GM18520 (cell line): ENCODE measurements around the gene SEMG2.

ENCODE experiments used
- ATAC-seq: cut with Tn5 transposase; IDR thresholded peaks from one replicate; pipeline ENCODE4 v1.9.1; 2021; ENCODE audit not compliant: unreplicated experiment

Gene SEMG2

GRCh38 chr20:45229264-45230056, 8.3 kb downstream of the SEMG2 start:
- no peak for ATAC-seq

DNA sequence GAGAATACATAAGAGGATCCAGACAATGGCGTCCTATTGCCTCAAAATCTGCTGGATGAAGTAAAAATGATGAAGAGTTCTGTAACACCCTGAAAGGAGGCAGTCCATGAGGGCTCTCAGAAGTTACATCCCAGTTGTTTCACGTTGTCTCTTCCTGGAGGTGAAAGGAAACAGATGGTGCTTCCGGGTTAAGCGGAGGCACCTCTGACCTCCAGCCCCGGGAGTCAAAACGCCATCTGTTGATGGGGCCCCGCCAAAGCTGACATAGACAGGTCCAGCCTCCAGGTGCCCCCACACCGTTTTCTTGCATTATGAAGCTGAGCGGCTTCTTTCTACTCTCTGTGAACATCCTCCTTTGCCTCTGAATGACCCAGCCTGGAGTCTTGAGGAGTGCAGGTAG, 9.5 kb downstream of the SEMG2 start:
- ATAC-seq: no peak

DNA sequence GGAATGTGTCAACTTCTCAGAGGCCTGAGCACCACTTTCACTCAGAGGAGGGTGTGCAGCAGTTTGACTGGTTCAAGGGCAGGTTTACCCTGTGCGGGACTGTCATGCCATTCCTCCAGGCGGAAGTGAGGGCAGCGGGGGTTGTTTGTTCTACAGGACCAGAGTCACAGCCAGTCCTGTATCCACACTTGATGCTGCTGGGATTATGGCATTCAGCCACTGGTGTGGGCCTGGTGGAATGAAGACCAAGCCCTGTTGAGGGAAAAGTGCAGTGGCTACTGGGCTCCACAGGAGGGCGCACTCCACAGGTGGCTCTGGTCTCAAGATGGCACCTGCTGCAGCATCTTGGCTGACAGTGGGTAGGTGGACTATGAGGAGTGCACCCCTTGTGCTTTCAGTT, 14.8 kb downstream of the SEMG2 start:
- no peak for ATAC-seq

GRCh38 chr20:45238139-45238538, 17.0 kb downstream of the SEMG2 start:
- no peak for ATAC-seq

- no peak for ATAC-seq
These were observed 24.9 kb downstream of the SEMG2 start for GRCh38 chr20:45246109-45246508.

- no peak for ATAC-seq
These were observed 26.7 kb downstream of the SEMG2 start for GRCh38 chr20:45247865-45248264.

DNA sequence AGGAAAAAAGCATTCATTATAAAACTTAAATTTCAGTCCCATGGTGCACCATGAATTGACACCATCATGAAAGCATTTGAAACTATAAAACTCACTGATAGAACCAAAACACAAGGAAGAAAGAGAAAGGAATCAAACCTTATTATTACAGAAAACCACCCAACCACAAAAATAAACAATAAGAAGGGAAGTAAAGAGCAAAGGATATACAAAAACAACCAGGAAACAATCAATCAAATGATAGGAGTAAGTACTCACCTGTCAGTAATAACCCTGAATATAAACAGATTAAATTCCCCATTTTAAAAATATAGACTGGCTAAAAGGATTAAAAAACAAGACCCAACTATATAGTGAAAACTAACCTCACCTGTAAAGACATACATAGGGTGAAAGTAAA, 27.4 kb downstream of the SEMG2 start:
- ATAC-seq: no peak

DNA sequence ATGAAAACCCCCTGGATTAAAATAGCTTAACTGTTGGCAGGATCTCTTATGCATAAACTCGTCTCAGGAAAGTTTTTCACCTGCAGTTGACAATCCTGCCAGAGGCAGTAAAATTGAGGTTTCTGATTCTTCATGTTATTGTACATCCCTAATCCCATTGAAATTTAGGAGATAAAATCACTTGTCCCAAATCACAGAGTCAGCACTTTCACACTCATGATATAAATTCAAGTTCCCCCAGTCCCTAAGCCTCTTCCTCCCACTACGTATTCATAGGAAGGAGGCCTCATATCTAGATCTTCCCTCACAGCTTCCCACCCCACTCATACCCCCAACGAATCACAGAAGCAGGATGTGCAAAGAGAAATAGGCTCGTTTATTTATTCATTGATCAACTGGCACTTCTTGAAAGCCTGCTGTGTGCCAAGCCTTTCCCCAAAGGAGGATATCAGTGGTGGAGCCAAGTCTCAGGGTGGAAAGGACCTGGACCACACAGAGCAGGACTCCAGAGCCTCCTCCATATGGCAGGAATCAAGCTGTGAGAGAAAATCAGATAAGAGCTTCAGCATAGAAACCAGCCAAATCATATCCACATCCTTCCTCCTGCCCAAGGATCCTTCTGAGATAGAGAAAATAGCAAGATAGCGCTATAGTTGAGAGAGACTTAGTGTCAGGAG, 30.8 kb downstream of the SEMG2 start:
- ATAC-seq: no peak

DNA sequence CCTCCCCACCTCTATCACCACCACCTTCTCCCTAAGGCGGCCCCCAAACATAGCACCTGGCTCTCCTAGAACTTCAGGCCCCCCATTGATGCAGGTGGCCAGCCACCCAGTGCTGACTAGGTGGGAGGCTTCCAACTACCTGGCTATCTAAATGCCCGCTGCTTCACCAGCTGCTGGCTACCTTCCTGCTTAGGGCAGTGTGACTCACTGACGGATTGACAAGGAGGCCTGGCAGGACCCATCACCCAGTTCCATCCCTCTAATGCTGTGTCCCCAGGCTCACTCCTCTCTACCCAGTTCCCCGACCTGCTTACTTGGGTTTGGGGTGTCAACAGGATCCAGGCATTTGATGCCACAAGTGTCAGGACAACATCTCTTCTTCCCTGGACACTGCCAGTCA, 32.1 kb downstream of the SEMG2 start:
- no peak for ATAC-seq

DNA sequence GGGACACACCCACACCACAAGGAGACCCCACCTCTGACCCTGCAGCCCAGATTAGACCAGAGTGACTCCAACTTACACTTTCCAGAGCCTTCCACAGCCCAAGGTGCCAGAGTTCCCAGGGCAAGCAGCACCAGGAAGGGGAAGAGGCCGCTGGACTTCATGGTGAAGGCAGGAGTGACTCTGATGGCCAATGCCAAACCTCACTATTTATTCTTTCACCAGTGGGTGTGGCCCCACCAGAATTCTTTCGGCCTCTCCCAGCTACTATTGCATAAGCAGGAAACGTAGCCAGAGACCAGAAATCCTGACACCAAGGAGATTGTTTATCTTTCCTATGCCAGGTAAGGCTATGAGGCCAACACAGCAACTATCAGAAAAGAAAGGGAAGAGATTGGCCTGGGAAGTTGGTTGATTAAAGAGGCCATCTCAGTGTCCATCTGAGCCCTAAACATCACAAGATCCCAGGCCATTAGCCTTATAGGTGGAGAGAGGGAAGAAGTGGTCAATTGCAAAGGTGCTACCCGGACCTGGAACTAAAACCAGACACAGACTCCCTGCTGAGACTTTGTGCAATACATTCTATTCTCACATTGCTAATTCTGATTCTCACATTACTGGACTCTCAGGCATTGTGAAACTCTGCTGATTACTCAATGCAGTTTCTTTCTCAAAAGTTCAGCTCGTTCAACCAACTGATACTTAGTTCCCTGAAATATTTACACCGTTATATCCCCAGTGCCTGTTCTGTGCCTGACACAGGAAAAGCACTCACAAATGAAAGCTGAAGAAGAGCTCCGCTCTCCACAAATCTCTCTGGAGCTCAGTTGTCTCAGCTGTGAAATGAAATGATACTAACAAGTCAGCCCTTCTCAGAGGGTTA, 33.5 kb downstream of the SEMG2 start, which contains the start of gene SLPI:
TSS of gene SLPI (minus strand) at position 182 of the 880 bp plus-strand sequence. CDS start at position 161, 21 bp downstream.
- ATAC-seq: no peak

DNA sequence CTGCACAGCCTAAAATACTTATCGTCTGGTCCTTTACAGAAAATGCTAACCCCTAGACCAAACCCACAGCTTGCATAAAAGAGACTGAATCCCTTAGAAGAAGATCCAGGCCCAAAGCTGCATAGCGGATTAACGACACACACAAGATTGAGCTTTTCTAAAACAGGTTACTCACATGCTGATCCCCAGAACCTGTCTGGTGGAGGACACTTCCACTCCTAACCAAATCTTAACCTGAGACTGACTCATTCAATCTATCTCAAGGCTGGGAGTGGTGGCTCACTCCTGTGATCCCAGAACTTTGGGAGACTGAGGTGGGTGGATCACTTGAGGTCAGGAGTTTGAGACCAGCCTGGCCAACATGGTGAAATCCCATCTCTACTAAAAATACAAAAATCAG, 36.0 kb downstream of the SEMG2 start:
- ATAC-seq: no peak

DNA sequence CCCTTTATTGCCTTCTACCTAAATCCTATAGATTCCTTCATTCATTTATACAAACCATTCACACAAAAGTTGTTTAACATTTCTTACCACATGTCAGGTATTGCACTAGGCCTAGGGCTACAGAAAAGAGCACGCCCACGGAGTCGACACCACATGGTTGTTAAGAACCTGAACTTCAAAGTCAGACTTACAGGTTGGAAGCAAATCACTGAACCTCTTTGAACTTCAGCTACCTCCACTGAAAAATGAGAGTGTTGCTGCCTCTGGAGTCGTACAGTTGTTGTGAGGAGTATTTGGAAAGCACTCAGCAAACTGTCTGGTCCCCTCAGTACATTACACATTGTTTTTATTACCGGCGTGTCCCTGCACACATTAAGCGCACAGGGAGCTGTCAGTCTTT, 36.5 kb downstream of the SEMG2 start:
- no peak for ATAC-seq

GRCh38 chr20:45258259-45258658, 37.1 kb downstream of the SEMG2 start:
- ATAC-seq: no peak

DNA sequence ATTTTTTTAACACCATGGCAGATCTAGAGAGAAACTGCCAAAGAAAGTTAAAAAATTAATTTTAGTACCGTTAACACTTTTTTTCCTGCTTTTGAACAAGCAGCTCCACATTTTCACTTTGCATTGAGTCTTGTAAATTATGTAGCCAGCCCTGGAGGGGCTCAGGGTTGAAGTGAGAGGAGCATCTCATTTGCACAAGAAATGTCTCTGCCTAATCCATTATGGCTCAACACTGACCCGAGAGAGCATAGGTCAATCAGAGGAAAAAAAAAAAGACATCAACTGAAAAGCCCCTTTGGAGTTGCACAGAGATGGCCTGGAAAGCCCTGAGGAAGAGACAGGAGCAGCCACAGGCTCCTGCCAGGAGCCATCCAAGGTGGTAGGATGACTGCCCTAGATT, 37.5 kb downstream of the SEMG2 start:
- no peak for ATAC-seq

GRCh38 chr20:45263556-45264266, 42.5 kb downstream of the SEMG2 start:
- ATAC-seq: no peak

DNA sequence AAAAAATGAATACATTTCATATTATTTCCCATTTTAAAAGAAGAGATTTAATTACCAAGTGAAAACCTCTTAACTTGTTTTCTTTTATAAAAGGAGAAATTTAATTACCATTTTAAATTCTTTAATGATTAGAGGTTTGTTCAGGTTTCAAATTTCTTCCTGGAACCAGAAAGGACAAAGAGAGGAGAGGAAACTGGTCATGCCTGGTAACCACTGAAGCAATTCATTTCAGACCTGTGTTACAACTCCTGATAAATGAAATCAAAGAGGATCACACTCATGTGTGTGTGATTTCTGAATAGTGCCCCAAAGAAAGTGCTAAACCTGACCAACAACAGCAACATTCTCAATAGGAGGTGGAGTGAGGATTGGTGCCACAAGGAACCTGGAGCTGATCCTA, 45.8 kb downstream of the SEMG2 start:
- no peak for ATAC-seq

DNA sequence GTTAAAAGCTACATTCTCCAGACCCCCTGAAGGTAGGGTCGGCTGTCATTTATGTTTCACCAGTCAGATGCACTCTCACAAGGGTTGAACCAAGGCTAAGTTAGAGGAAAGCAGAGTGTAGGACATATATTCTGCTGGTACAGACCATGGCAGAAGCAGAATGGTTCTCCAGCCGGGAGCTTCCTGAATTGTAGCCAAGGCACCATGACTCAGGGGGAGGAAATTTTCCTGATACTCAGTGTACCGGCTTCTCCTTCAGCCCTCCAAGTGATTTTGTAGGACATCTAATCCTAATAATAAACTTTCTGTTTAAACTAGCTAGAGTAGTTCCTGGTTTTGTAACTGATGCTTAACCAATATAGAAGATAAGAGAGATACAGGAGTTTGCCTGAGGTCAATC, 47.4 kb downstream of the SEMG2 start:
- no peak for ATAC-seq

DNA sequence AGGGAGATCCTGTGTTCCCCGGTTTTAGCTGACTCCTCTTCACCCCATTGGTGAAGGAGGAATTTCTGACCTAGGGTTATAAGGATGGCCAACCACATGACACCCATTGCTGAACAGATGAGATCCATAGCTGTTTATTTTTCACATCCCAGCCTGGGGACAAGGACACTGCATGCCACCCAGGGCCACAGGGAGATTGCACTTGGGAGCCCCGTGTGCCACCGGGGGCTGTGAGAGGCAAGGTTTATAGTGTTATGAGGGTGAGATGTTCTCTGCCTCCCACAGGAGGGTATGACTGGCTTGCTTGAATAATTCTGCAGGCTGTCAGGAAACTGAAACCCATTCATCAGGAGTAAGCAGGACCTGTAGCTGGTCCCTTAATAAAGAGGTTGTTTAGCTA, 47.9 kb downstream of the SEMG2 start:
- ATAC-seq: no peak

DNA sequence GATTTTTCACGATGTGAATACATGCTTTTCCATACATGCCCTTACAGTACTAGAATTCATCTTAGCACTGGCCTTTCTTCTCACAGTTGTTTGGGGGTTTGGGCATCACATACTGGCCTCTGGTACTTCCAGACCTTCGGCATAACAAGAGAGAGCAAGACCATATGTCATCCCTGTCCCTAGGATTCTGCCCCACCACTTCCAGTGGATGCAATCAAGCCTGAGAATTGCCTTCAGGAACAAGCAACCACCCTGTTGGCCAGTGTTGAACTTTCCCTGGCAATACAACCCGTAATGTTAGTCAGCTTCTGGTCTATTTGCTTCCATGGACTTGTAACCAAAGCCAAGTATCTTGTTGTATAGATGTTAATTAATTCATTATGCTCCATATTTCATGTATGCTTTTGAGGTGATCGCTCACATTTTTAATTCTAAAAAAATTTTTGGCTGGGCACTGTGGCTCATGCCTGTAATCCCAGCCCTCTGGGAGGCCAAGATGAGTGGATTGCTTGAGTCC, 48.6 kb downstream of the SEMG2 start:
- ATAC-seq: no peak
